ENCODE data around the gene FER.
A peak's percentile ranks its signal among the peaks of the same experiment; 100 is the strongest.
"Not testable (repeated sequence)": the region's sequence is repeated elsewhere in the genome, so short reads cannot be mapped to it uniquely, and the experiment has no call there.

The FER gene

GRCh38 chr5:108881133-108881532, 133.4 kb downstream of the FER start:
- DNase-seq, result no peak
- no peaks in the 10 kb centered on the region for H3K36me3 Mint-ChIP-seq (ENCODE audit: insufficient read depth)
- H3K27me3 Mint-ChIP-seq, result no peaks in the 10 kb centered on the region
- H3K27ac Mint-ChIP-seq, result no peak overlapping the region
- ATAC-seq (replicated peaks), result no peak
- no peaks in the 10 kb centered on the region for H3K9me3 Mint-ChIP-seq
- H3K4me1 Mint-ChIP-seq (ENCODE audit: low read depth in 2 of 2), result no peaks in the 10 kb centered on the region
- H3K4me3 Mint-ChIP-seq, result no peak overlapping the region

- ATAC-seq (replicated peaks) (no peak), DNase-seq (no peak)
- H3K27ac Mint-ChIP-seq, result no peak overlapping the region
- no peaks in the 10 kb centered on the region for H3K36me3 Mint-ChIP-seq (ENCODE audit: insufficient read depth)
- no peaks in the 10 kb centered on the region for H3K4me1 Mint-ChIP-seq (ENCODE audit: low read depth in 2 of 2)
- H3K4me3 Mint-ChIP-seq, result no peak overlapping the region
- no peaks in the 10 kb centered on the region for H3K27me3 Mint-ChIP-seq
- no peaks in the 10 kb centered on the region for H3K9me3 Mint-ChIP-seq
Measured at GRCh38 chr5:108884736-108885135, 137.0 kb downstream of the FER start.

GRCh38 chr5:108898257-108898656, 150.6 kb downstream of the FER start:
- H3K27me3 Mint-ChIP-seq, result no peaks in the 10 kb centered on the region
- ATAC-seq (replicated peaks), result no peak
- no peak for DNase-seq

GRCh38 chr5:108898707-108899106, 151.0 kb downstream of the FER start:
- Mint-ChIP-seq H3K4me1 (ENCODE audit: low read depth in 2 of 2) (peaks cover 0 to 4% of the 10 kb centered on the region in 2 donors), H3K36me3 (ENCODE audit: insufficient read depth) (peaks cover 3% of the 10 kb centered on the region), H3K9me3 (no peaks in the 10 kb centered on the region), H3K27ac (no peak overlapping the region), H3K27me3 (no peaks in the 10 kb centered on the region), H3K4me3 (no peak overlapping the region)
- no peak for DNase-seq
- no peak for ATAC-seq (replicated peaks)

More at GRCh38 chr5:108898257-108898656, 150.6 kb downstream of the FER start:
- peaks cover 0 to 4% of the 10 kb centered on the region in 2 donors for H3K4me1 Mint-ChIP-seq (ENCODE audit: low read depth in 2 of 2)
- H3K4me3 Mint-ChIP-seq, result no peak overlapping the region
- H3K9me3 Mint-ChIP-seq, result no peaks in the 10 kb centered on the region
- H3K36me3 Mint-ChIP-seq (ENCODE audit: insufficient read depth), result peaks cover 3% of the 10 kb centered on the region
- H3K27ac Mint-ChIP-seq, result no peak overlapping the region

GRCh38 chr5:108899244-108899643, 151.5 kb downstream of the FER start:
- H3K9me3 Mint-ChIP-seq; ATAC-seq (replicated peaks); H3K27ac Mint-ChIP-seq; H3K4me1 Mint-ChIP-seq (ENCODE audit: low read depth in 2 of 2); H3K36me3 Mint-ChIP-seq (ENCODE audit: insufficient read depth); DNase-seq; H3K4me3 Mint-ChIP-seq; H3K27me3 Mint-ChIP-seq: not testable (repeated sequence)

GRCh38 chr5:108900668-108901067, 153.0 kb downstream of the FER start:
- H3K27ac Mint-ChIP-seq, result no peak overlapping the region
- DNase-seq, result no peak

GRCh38 chr5:108905805-108906204, 158.1 kb downstream of the FER start:
- no peak overlapping the region for H3K27ac Mint-ChIP-seq
- no peak overlapping the region for H3K4me3 Mint-ChIP-seq
- H3K4me1 Mint-ChIP-seq (ENCODE audit: low read depth in 2 of 2), result peaks cover 0 to 4% of the 10 kb centered on the region in 2 donors
- DNase-seq (no peak), ATAC-seq (replicated peaks) (no peak)
- H3K9me3 Mint-ChIP-seq, result peaks cover 0 to 5% of the 10 kb centered on the region in 2 donors
- H3K36me3 Mint-ChIP-seq (ENCODE audit: insufficient read depth), result no peaks in the 10 kb centered on the region
- H3K27me3 Mint-ChIP-seq, result no peaks in the 10 kb centered on the region

More at GRCh38 chr5:108900668-108901067, 153.0 kb downstream of the FER start:
- Mint-ChIP-seq H3K9me3 (no peaks in the 10 kb centered on the region), H3K27me3 (no peaks in the 10 kb centered on the region), H3K4me3 (no peak overlapping the region), H3K4me1 (ENCODE audit: low read depth in 2 of 2) (peaks cover 0 to 4% of the 10 kb centered on the region in 2 donors), H3K36me3 (ENCODE audit: insufficient read depth) (no peaks in the 10 kb centered on the region)
- no peak for ATAC-seq (replicated peaks)

- H3K4me1 Mint-ChIP-seq (ENCODE audit: low read depth in 2 of 2), result no peaks in the 10 kb centered on the region
- H3K27ac Mint-ChIP-seq, result no peak overlapping the region
- no peaks in the 10 kb centered on the region for H3K27me3 Mint-ChIP-seq
- no peaks in the 10 kb centered on the region for H3K36me3 Mint-ChIP-seq (ENCODE audit: insufficient read depth)
- no peak overlapping the region for H3K4me3 Mint-ChIP-seq
- DNase-seq (no peak), ATAC-seq (replicated peaks) (no peak)
- peaks cover 0 to 5% of the 10 kb centered on the region in 2 donors for H3K9me3 Mint-ChIP-seq
Measured at GRCh38 chr5:108910627-108911026, 162.9 kb downstream of the FER start.

GRCh38 chr5:108911055-108911454, 163.4 kb downstream of the FER start:
- Mint-ChIP-seq H3K36me3 (ENCODE audit: insufficient read depth) (no peaks in the 10 kb centered on the region), H3K4me3 (no peak overlapping the region), H3K27me3 (no peaks in the 10 kb centered on the region), H3K27ac (no peak overlapping the region), H3K4me1 (ENCODE audit: low read depth in 2 of 2) (no peaks in the 10 kb centered on the region), H3K9me3 (peaks cover 0 to 5% of the 10 kb centered on the region in 2 donors)
- ATAC-seq (replicated peaks) (no peak), DNase-seq (no peak)

GRCh38 chr5:108917596-108917995, 169.9 kb downstream of the FER start:
- Mint-ChIP-seq H3K4me3 (no peak overlapping the region), H3K9me3 (no peaks in the 10 kb centered on the region), H3K27me3 (no peaks in the 10 kb centered on the region), H3K27ac (no peak overlapping the region), H3K36me3 (ENCODE audit: insufficient read depth) (no peaks in the 10 kb centered on the region), H3K4me1 (ENCODE audit: low read depth in 2 of 2) (no peaks in the 10 kb centered on the region)
- DNase-seq (no peak), ATAC-seq (replicated peaks) (no peak)

- Mint-ChIP-seq H3K27ac (no peak overlapping the region), H3K9me3 (no peaks in the 10 kb centered on the region), H3K4me3 (no peak overlapping the region), H3K27me3 (no peaks in the 10 kb centered on the region), H3K36me3 (ENCODE audit: insufficient read depth) (no peaks in the 10 kb centered on the region), H3K4me1 (ENCODE audit: low read depth in 2 of 2) (peaks cover 0 to 4% of the 10 kb centered on the region in 2 donors)
- no peak for DNase-seq
- ATAC-seq (replicated peaks), result no peak
Measured at GRCh38 chr5:108919591-108920326, 172.1 kb downstream of the FER start.

- H3K9me3 Mint-ChIP-seq, result no peaks in the 10 kb centered on the region
- no peaks in the 10 kb centered on the region for H3K36me3 Mint-ChIP-seq (ENCODE audit: insufficient read depth)
- DNase-seq, result no peak
- no peaks in the 10 kb centered on the region for H3K27me3 Mint-ChIP-seq
- ATAC-seq (replicated peaks), result peak; percentile 24
- no peak overlapping the region for H3K27ac Mint-ChIP-seq
- peak overlapping the region; percentile 23 to 58 for H3K4me3 Mint-ChIP-seq
- peaks cover 0 to 4% of the 10 kb centered on the region in 2 donors for H3K4me1 Mint-ChIP-seq (ENCODE audit: low read depth in 2 of 2)
Measured at GRCh38 chr5:108924457-108924961, 176.8 kb downstream of the FER start.

- Mint-ChIP-seq H3K27me3 (no peaks in the 10 kb centered on the region), H3K27ac (no peak overlapping the region), H3K4me3 (no peak overlapping the region), H3K4me1 (ENCODE audit: low read depth in 2 of 2) (peaks cover 0 to 4% of the 10 kb centered on the region in 2 donors), H3K9me3 (no peaks in the 10 kb centered on the region), H3K36me3 (ENCODE audit: insufficient read depth) (no peaks in the 10 kb centered on the region)
- no peak for DNase-seq
- no peak for ATAC-seq (replicated peaks)
Measured at GRCh38 chr5:108925073-108925472, 177.4 kb downstream of the FER start.

- Mint-ChIP-seq H3K4me1 (ENCODE audit: low read depth in 2 of 2) (no peaks in the 10 kb centered on the region), H3K9me3 (peaks cover 0 to 5% of the 10 kb centered on the region in 2 donors), H3K4me3 (no peak overlapping the region), H3K36me3 (ENCODE audit: insufficient read depth) (peaks cover 3% of the 10 kb centered on the region), H3K27ac (no peak overlapping the region), H3K27me3 (no peaks in the 10 kb centered on the region)
- no peak for DNase-seq
- ATAC-seq (replicated peaks), result no peak
Measured at GRCh38 chr5:108930107-108930506, 182.4 kb downstream of the FER start.

All from effector memory CD8-positive, alpha-beta T cell (primary cell).